Uterus (tissue), 2 donors: ENCODE measurements around the gene IL3.

Experiments used
- CTCF ChIP-seq, 4 experiments: fragments of 200-600 bp in 2 of 4; fragments of 450-650 bp in 2 of 4; sonication (generic) in 2 of 4; IDR thresholded peaks; one replicate each; pipeline ENCODE4 v1.5.1; 2016 to 2019; ENCODE audit warnings: antibody characterized with exemption in 4 of 4, mild to moderate bottlenecking in 2 of 4, moderate library complexity in 1 of 4
- POLR2A ChIP-seq, 2 donors: fragments of 450-650 bp; IDR thresholded peaks; one replicate each; pipeline ENCODE4 v1.6.1; 2016; ENCODE audit warnings: antibody characterized with exemption in 2 of 2, mild to moderate bottlenecking in 1 of 2, moderate library complexity in 1 of 2

DNA sequence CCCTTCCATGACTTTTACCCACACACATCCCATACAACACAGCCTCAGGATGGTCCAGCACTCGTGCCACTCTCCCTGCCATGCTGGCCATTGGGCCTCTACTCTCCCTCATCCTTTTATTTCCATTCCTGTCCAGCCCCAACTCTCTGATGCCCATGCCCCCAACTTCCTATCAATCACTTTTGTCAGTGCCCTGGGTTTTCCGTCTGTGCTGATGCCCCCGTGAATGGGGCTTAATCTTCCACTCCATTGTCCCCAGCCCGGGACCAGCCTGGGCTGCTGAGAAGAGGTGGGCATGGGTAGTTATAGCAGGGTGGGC lies 36.4 kb upstream of the IL3 start:
- TF ChIP-seq CTCF (IDR thresholded peaks at IDR 0.05) (no peak), POLR2A (IDR thresholded peaks at IDR 0.05) (no peak)
